NCI-H345 treated with DMSO at 0.1 percent for 48 hours (cell line): ENCODE data around the gene CMTM3.
"Not testable (repeated sequence)": the region's sequence is repeated elsewhere in the genome, so short reads cannot be mapped to it uniquely, and the experiment has no call there.

Experiments
- DNase-seq: peaks from one replicate; lab custom pipeline; 2025; ENCODE audit not compliant: unreplicated experiment; lab: John Stamatoyannopoulos, UW

CMTM3 gene

GRCh38 chr16:66660422-66661209 lies 56.1 kb downstream of the CMTM3 start:
- DNase-seq, result no peak

DNA sequence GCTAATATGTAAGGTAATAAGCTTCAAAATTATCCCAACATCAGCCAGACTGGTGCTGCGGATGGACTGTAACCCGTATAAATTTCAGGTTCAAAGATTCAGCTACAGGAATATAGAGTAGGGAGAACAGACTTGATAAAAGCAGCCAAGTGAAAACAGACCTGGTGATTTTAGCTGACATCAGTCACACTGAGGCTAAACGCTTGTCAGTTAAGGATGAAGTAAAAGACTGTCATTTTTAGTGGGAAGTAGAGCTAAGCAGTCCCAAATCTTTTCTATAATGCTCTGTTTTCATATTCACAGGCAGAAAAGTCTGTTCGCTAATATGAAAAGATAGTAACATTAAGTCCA lies 56.7 kb downstream of the CMTM3 start:
- DNase-seq, result no peak

DNA sequence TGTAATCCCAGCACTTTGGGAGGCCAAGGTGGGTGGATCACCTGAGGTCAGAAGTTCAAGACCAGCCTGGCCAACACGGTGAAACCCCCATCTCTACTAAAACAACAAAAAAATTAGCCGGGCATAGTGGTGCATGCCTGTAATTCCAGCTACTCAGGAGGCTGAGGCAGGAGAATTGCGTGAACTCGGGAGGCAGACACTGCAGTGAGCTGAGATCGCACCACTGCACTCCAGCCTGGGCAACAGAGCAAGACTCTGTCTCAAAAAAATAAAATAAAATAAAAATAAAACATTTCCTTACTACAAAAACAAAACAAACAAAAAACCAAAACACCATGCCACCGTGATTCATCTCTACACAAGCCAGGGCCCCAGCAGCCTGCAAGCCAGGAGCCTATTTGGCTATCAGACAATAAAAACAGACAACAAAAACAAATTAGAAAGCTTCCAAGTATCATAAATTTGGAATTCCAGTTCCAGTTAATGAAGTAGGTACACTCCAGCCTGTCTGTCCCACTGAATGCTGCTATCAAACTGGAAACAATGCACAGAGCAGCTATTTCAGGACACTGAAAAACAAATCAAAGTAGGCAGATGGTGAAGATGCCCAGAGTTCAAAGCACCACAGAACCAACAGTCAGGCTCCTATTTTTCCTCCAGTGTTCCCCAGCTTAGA lies 57.3 kb downstream of the CMTM3 start:
- DNase-seq, result not testable (repeated sequence)

- no peak for DNase-seq
Measured at GRCh38 chr16:66662445-66663194, 58.1 kb downstream of the CMTM3 start.
